HG02852 (cell line): ENCODE data around the gene RYR3.

ENCODE experiments used
- ATAC-seq: cut with Tn5 transposase; IDR thresholded peaks from one replicate; pipeline ENCODE4 v1.9.1; 2021; ENCODE audit warnings: mild to moderate bottlenecking, moderate library complexity; ENCODE audit not compliant: unreplicated experiment

Gene RYR3

DNA sequence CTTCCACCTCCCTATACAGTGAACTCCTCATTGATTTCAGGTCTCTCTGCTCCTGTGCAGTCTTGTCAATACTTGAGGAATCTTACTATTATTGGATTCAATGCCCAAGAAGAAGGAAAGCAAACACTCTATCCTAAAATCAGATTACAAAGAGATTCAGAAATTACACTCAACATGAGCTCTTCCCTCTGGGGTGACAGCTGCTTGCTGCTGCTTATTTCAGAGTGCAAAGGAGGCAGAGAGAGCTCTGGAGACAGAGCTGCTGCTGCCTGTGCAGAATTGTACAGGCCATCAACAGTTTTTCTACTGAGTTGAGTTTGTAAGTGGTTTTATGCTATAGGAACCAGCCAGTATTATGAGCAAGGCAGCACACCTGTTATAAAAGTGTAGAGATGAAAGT is 7.1 kb downstream of the RYR3 start:
- no peak for ATAC-seq

- no peak for ATAC-seq
These were observed 9.2 kb downstream of the RYR3 start for GRCh38 chr15:33320017-33320416.

GRCh38 chr15:33322091-33322490 is 11.3 kb downstream of the RYR3 start:
- no peak for ATAC-seq

GRCh38 chr15:33324609-33325008 is 13.8 kb downstream of the RYR3 start:
- no peak for ATAC-seq

DNA sequence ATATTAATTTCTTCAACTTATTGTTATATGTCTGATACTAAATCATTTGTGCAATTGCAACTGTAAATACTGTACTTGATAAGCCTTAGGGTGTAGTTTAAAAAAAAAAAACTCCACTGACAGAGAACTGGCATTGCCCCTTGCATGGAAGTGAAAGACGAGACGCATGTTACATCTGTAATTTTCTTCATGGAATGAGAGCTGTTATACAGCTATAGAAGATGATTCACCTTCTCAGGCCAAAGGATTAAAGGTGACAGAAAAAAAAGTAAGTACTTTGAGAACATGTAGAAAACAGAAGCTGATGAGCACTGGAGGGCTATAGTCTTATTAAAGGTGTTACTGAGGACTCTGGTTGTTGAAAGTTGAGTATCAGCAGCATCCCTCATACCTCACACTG is 16.1 kb downstream of the RYR3 start:
- ATAC-seq = no peak

- ATAC-seq = no peak
These were observed 17.3 kb downstream of the RYR3 start for GRCh38 chr15:33328106-33328505.

DNA sequence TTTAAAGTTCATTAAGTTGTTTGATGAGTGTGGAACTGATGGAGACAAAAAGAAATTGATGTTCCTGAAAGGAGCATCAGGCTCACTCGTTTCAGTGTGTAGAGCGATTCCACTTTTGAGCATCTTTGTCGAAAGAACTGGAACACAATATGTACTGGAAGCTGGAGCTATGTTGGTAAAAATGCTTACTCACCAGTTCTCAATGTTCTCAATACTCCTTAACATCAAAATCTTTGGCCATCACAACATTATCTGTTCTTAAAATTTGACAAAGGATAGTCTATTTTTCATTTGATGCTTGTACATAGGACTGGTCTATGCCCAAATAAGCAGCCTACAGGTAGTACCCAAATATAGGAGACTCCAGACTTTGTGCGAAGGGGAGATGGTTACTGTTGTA is 18.7 kb downstream of the RYR3 start:
- no peak for ATAC-seq

- ATAC-seq = no peak
These were observed 20.2 kb downstream of the RYR3 start for GRCh38 chr15:33330931-33331330.

- no peak for ATAC-seq
These were observed 31.2 kb downstream of the RYR3 start for GRCh38 chr15:33341953-33342352.

- no peak for ATAC-seq
These were observed 32.5 kb downstream of the RYR3 start for GRCh38 chr15:33343275-33343674.

GRCh38 chr15:33344111-33344510 is 33.3 kb downstream of the RYR3 start:
- ATAC-seq = no peak

DNA sequence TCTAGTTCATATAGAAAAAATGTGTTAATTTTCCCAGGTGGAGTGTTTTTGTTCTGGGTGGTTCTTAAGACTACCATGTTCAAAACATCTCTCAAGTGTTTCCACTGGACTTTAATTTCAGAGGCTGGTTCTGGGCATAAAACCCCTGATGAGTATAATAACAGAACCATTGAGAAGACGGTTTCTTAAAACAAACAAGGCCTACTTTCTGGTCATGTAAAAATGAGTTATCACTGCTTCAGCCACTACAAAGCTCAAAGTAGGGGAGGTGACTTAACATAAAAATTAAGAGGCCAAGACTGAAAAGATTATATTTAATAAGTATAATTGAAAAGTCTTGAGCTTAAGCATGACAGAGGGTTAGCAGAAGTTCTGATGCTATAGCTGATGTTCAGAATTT is 33.8 kb downstream of the RYR3 start:
- ATAC-seq = no peak

GRCh38 chr15:33354411-33354810 is 43.6 kb downstream of the RYR3 start:
- no peak for ATAC-seq

DNA sequence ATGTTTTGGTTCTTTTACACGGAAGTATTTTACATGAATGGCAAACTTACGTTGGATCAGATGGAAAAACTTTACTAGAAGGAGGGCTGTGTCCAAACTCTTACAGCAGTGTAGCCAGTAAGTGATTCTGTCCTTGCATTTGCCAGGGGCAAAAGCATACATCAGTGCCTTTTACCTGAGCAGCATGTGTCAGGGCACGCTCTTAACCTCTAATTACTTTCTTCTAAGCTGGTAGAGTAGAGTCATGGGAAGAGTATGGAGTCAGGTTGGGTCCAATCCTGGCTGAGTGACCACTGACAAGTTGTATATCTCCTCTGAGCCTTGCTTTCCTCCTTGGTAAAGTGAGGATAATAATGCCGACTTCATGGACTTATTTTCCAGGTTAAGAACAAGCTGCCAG is 47.1 kb downstream of the RYR3 start:
- ATAC-seq = no peak

- no peak for ATAC-seq
These were observed 47.5 kb downstream of the RYR3 start for GRCh38 chr15:33358306-33358705.

GRCh38 chr15:33360886-33361285 is 50.1 kb downstream of the RYR3 start:
- ATAC-seq = no peak

DNA sequence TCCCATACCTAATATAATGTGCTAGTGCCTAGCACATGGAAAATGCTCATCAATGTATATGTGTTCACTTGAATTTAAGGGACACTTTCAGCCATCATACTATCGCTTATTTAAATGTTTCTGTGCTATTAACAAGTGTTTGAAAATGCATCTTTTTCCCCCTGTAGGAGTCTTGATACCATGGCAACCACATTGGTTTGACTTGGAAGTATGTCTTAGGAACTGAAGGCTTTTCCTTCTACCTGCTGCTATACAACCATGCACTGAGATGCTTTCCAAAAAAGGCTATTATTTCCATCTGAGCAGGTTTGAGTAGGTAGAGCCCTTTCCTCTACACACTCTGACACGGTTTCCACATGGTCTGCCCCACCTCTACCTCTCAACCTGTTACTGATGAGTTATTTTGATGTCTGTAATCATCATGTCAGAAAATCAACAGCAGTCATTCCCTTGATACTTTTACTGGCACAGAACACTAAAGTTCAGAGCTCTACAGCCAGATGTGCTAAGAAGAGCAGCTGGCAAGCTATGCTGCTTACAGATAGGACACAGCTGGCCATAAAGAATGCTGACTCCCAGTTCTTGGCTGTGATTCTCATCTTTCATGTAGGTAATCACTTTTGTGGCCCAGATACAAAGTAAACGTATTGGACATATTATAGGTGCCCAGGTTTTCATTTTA is 59.3 kb downstream of the RYR3 start:
- ATAC-seq = no peak

DNA sequence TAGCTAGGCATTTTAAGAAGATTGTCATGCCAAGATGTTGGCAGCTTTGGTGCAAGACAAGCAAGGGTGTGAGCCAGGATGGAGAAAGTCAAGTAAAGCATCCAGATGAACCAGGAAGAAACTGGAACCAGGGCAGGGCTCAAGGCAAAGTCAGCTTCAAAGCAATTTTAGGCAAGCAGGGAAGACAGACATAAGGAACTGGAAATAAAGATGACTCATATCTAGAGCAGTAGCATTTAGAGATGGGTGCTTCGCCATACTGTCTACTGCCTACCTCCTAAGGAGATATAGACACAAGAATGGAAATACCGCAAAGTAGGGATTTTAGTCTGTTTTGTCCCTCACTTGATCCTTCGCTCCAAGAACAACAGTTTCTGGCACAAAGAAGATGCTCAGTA is 59.9 kb downstream of the RYR3 start:
- ATAC-seq = no peak

DNA sequence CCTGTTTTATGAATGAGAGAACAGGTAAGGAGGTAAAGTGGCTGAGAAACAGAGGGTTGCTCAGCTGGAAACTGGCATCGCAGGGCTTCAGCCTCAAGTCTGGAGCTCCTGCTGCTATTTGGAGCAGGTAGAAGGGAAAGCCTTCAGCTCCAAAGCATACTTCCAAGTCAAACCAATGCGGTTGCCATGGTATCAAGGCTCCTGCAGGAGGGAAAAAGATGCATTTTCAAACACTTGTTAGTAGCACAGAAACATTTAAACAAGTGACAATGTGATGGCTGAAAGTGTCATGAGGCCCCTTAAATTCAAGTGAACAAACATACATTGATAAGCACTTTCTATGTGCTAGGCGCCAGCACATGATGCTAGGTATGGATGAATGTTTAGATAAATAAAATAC is 60.4 kb downstream of the RYR3 start:
- ATAC-seq = no peak

DNA sequence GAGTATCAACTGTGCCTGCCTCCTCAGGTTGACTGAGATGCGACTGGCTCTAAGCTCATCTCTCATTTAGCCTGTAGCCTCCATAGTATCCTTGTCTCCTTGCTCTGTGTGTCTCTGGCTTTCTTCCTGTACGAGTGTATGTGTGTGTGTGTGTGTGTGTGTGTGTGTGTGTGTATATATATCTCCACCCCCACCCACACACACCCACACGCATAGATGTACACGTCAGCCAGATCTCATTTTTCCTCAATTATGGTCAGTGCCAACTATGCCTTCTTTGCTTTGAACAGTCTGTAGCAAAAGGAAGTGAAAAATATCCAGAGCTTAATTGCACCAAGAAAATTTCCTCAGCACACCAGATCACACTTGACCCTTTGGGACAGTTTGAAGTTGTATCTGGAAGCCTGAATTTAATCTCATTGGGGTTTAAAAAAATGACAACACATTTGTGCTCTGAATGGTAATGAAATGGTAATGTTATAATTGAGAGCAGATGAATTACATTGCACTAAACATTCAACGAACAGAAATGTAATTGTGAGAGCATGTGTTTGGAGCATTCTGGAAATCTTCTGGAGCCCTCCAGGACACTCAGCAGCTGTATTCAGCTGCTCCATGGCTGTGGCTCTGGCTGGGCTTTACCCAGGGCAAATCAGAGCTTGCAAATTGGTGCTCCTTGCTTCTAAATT is 63.6 kb downstream of the RYR3 start:
- ATAC-seq = no peak

GRCh38 chr15:33375236-33375635 is 64.5 kb downstream of the RYR3 start:
- no peak for ATAC-seq

DNA sequence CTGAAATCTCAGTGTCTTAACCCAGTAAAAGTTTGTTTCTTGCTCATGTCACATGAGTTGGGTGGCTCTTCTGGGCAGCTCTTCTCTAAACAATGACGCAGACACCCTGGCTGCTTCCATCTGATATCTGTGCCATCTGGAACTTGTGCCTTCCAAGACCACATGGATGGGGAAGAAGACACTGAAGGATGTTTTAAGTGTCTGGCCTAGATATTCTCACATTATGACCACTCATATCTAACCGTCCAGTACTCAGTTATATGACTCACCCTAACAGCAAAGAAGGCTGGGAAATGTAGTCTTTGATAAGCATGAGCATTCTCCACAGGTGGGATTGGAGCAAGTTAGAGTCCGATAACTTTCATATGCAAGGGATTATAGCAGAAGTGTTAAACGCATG is 66.4 kb downstream of the RYR3 start:
- no peak for ATAC-seq
